Measurements from ENCODE around the gene LEO1.
"Not testable (repeated sequence)": the region's sequence is repeated elsewhere in the genome, so short reads cannot be mapped to it uniquely, and the experiment has no call there.

LEO1 gene

DNA sequence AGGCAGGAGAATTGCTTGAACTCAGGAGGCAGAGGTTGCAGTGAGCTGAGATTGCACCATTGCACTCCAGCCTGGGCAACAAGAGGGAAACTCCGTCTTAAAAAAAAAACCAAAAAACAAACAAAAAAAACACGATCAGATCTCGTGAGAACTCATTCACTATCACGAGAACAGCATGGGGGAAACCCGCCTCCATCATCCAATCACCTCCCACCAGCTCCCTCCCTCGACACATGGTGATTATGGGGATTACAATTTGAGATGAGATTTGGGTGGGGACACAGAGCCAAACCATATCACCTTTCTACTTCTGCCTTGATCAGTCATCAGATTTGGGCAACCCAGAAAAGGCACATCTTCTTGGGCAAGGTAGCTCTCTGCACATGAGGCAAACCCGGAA, 31.5 kb upstream of the LEO1 start:
- DNase-seq = not testable (repeated sequence)

DNA sequence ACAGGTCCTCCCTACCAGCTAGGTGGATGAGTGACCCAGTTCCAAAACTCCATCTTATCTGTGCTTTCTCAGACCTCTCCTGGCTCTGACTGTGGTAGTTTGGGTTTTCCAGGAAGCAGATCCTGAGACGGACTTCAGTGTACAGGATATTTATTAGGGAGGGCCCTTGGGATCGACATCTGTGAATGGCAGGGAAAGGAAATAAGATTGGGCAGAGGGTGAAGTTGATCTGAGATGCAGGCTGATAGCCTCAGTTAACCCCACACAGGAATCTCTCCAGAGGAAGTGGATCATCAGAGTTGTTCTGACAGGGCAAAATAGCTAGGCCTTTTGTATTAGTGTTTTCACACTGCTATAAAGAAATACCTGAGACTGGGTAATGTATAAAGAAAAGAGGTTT, 30.8 kb upstream of the LEO1 start:
- no peak for DNase-seq

DNA sequence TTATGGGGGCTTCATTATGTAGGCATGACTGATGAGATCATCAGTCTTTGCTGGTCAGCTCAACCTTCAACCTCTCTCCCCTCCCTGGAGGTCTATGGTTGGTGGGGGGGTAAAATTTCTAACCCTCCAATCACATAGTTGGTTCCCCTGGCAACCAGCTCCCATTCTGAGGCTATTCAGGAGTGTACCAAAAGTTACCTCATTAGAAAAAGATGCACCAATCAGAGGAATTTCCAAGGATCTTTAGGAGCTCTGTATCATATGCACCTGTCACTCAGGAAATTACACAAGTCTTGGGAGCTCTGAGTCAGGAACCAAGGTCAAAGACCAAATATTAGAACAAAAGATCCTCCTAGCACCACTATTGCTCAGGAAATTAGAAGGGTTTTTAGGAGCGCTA, 21.4 kb upstream of the LEO1 start:
- no peak for DNase-seq

DNA sequence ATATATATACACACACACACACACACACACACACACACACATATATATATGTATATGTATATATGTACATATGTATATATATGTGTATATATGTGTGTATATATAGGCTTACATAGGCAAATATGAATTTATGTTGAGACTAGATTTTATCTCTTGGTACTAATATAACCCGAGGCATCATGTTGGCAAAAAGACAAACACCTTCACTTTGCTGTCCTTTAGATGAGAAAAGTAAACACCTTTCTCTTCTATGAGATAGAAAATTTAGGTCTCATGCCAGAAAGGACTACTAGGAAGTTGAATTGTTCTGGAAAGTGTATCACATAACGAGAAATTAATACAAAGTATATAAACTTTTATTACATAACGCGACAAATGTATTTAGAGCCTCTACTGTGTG, 19.6 kb upstream of the LEO1 start:
- DNase-seq = no peak

- no peak for DNase-seq
Observed at GRCh38 chr15:51982770-51983103, 11.2 kb upstream of the LEO1 start.

- DNase-seq = peak; percentile 72
Observed at GRCh38 chr15:51982013-51982769, 10.6 kb upstream of the LEO1 start.

GRCh38 chr15:51973775-51974174, 2.2 kb upstream of the LEO1 start:
- DNase-seq = no peak

DNA sequence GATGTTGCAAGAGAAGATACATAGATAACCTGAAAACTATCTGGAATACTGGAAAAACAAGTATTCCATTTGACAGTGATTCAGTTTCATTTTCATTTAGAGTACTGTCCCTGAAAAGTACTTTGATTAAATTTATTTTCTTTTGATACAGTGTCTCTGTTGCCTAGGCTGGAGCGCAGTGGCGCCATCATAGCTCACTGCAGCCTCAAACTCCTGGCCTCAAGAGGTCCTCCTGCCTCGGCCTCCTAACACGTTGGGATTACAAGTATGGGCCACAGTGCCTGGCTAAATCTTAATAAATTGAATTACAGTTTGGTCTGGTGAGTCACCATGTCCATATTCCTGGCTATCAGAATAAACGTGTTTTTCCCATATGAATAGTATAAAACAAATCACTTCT, 1.6 kb upstream of the LEO1 start:
- DNase-seq = no peak

- DNase-seq = no peak
Observed at GRCh38 chr15:51971032-51971374, 575 bp downstream of the LEO1 start.

DNA sequence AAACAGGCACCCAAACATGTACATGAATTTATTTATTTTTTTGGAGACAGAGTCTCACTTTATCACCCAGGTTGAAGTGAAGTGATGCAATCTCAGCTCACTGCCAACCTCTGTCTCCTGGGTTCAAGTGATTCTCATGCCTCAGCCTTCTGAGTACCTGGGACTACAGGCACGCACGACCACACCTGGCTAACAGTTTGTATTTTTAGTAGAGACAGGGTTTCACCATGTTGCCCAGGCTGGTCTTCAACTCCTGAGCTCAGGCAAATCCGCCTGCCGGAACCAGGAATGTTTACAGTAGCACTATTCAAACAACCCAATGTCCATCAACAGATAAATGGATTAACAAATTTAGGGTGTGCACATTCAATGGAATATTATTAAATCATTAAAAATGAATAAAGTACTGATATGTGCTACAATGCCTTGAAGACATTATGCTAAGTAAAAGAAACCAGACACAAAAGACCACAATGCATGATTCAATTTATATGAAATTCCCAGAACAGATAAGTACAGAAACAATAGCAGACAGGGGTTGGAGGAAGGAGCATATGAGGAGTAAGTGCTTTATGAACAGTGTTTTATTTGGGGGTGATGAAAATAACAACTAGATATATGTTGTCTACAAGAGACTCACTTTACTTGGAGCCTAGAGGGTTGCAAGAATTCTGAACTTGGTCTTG, 1.3 kb downstream of the LEO1 start:
- no peak for DNase-seq

DNA sequence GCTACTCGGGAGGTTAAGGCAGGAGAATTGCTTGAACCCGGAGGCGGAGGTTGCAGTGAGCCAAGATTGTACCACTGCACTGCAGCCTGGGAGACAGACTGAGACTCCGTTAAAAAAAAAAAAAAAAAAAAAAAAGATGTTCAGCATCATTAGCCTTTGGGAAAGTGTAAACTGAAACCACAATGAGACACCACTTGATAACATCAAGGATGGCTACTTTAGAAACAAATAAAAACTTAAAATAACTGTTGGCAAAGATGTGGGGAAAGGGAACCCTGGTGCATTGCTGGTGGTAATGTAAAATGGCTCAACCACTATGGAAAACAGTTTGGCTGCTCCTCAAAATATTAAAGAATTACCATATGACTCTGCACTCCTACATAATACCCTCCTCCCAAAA, 1.9 kb downstream of the LEO1 start:
- no peak for DNase-seq

DNA sequence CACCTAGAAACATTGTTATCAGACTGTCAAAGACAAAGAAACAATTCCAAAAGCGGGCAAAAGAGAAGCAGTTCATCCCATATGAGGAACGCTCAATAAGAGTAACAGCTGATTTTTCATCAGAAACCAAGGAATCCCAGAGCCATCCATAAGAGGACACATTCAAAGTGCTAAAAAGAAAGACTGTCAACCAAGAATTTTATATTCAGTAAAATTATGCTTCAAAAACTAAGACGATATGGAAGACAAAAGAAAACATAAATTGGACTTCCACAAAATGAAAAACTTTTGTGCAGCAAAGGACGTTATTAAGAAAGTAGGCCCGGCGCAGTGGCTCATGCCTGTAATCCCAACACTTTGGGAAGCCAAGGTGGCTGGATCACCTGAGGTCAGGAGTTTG, 4.0 kb downstream of the LEO1 start:
- DNase-seq = no peak

DNA sequence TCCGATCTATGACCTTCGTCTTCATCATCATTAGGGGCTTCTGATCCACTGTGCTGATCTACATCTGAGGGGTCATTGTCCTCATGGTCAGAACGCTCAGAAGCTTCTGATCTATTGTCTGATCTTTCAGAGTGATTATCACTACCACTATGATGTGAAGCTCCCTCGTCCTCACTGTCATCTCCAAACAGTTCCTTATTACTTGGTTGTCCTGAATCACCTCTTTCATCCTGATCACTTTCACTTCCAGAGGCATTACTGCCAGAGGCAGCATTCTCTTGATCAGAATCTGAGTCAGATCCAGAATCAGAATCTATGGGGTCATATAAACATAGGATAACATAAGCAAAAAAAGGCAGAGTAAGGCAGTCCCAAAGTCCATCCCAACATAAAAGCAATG, 5.4 kb downstream of the LEO1 start:
- no peak for DNase-seq

DNA sequence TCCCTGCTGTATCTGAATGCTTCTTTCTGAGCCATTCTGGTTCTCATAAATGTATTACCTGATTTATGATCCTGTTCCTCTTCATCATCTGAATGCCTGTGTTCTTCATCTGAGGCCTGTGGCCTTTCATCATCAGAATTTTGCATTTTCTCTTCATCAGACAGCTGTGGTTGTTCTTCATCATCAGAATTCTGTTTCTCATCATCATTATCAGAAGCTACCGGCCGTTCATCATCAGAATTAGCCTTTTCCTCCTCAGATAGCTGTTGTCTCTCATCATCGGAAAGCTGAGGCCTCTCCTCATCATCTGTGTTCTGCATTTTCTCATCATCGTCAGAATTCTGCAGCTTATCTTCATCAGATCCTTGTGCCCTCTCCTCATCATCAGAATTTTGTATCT, 5.9 kb downstream of the LEO1 start:
- no peak for DNase-seq

GRCh38 chr15:51955504-51955903, 16.1 kb downstream of the LEO1 start:
- DNase-seq = no peak

- no peak for DNase-seq
Observed at GRCh38 chr15:51952805-51953204, 18.8 kb downstream of the LEO1 start.

DNA sequence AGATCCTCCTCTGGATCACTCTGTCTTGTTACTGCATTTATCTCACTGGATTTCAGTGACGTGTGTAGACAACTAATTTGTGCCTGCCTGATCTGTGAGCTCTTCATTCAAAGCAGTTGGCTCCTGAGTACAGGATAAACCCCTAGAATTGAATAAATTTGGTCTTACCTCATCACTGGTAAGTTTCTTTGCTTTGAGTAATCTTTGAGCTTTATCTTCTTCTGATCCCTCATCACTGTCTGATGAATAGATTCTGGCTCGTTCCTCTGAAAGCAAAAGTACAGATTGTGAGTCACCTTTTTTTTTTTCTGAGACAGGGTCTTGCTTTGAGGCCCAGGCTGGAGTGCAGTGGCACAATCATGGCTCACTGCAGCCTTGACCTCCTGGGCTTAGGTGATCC, 24.5 kb downstream of the LEO1 start:
- no peak for DNase-seq

GRCh38 chr15:51939216-51939615, 32.4 kb downstream of the LEO1 start:
- DNase-seq = no peak

DNA sequence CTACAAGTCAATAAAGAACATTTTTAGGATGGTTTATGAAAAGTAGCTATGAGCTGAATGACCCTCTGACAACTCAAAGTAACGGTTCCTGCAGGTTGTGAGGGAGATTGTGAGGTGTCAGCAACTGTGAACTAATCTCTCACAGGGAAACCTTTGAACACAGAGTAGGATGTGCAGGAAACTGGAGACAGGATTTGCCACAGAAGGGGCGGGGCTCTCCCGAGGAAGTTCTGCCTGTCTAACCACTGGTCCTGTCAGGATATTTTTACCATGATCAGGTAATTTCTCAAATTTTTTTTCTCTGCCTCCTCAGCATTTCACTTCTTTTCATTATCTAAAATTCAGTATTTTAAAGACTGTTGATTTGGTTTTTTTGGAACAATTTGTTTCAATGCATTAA, 33.3 kb downstream of the LEO1 start:
- peak; percentile 15 for DNase-seq

DNA sequence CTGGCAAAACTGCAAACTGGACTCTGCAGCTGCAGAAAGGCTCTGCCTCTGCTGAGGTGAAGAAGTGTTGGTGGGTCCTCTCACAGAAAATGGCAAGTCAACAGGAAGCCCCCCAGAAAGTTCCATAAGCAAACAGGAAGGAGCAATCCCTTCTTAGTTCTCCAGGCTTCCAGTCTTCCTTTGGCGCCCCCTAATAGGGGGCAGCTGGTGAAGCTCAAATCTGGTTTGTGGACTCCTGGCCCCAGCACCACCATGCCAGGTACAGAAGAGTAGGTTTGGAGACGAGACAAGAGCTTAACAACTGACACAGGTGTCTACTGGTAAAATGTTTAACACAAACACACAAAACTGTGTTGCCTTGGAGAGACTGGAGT, 35.5 kb downstream of the LEO1 start:
- DNase-seq = peak; percentile 35

DNA sequence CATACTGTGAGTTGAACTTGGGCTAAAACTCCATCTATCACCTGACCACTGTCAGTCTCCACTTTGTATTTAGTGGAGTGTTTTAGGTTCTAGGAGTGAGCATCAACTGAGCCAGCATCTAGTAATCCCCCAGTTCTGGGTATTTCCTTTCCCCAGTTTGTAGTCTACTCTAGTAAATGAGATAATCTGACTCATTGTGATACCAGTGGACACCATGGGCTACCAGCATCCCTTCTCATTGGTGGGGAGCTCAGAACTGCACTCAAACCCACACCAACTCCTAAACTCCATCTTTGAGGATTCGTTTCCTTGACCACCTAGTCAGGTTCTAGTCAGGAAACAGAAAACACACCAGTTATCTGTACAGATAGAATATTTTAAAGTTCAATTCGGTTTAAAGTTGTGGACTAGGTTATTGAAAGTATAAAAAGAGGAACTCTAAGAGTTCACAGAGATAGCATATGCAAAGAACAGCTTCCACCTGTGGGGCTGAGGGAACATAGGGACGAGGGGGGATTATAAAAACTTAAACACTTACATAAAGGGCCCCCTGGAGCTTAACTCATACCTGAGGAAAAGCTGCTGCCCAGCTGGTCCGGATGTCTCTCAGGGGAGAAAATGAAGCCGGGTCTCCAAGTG, 36.0 kb downstream of the LEO1 start:
- DNase-seq = no peak

DNA sequence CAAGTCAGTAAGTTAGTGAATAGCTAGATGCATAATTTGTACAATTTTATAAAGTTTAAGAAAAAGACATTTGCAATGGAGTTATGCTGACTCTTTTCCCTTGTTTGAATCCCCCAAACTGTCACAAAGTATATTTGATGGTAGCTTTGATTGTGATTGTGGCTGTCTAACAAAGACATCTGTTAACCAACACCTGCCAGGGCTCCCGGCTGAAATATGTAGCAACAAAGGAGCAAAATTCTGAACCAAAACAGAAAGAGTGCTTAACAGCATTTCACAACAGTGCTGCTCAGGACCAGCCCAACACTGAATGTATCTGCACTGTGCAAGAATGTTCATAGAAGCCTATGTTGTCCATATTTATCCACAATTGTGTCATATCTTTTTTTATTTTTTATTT, 39.4 kb downstream of the LEO1 start:
- DNase-seq = no peak

GRCh38 chr15:51931638-51932037, 39.9 kb downstream of the LEO1 start:
- no peak for DNase-seq

GRCh38 chr15:51931016-51931415, 40.6 kb downstream of the LEO1 start:
- no peak for DNase-seq

DNA sequence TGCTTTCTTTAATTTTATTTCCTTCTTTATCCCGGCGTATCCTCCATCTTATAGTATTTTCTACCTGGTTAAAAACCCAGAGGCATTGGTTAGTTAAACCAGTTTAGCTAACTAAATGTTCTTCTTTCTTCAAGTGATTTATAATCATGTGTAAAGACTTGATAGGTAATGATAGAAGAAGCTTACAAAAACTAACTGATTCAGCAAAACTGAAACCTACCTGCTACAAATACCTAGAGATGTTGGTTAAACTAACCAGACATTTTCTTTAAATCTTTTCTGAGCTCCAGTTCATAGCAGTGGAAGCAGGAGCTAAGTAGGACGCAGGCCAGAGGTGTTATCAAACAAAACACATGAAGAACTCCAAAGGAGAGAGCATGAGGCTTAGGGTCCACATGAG, 44.8 kb downstream of the LEO1 start:
- no peak for DNase-seq
